Measurements from ENCODE around the gene PLEKHG5.

Gene PLEKHG5

DNA sequence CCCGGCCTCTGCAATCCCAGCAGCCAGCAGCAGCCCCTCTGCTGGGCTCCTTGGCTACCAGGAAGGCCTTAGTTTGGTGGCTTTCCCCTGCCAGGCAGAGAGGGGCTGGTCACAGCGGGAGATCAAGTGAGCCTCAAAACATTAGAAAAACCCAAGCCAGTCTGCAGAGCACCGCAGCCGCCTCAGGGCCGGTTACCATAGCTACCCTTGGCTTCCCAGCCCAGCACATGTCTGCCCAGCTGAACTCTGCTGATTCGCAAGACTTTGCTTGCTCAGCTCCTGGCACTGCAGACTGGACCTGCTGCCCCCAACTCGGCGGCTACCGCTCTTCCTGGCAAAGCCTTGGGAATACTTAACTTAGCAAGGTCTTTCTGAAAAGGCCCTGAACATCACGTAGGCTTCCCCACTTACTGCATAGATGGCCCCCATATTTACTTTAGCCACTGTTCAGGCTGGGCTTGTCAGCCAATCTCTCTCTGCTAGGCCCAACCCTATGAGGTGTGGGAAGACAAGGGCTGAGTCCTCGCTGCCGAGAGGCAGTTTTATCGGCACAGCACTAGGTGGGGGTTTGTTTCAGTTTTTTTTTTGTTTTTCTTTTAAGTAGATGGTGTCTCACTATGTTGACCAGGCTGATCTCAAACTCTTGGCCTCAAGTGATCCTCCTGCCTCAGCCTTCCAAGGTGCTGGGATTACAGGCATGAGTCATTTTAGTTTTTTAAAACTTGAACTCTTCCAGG is 28.6 kb upstream of the PLEKHG5 start:
- Histone ChIP-seq H3K27ac (ENCODE audit: low read depth, low read length) (no peak overlapping the region), H4K20me1 (ENCODE audit: low read depth, low read length) (no peaks in the 10 kb centered on the region), H3K36me3 (ENCODE audit: low read length) (no peaks in the 10 kb centered on the region), H3K4me3 (ENCODE audit: insufficient read depth, low read length, poor library complexity, severe bottlenecking) (no peak overlapping the region), H3F3A (ENCODE audit: insufficient read depth) (no peaks in the 10 kb centered on the region), H2AFZ (ENCODE audit: low read depth, low read length, severe bottlenecking) (no peak overlapping the region), H3K9me3 (ENCODE audit: insufficient read depth, low read length) (no peaks in the 10 kb centered on the region), H3K4me2 (ENCODE audit: low read depth, low read length, poor library complexity, severe bottlenecking) (no peak overlapping the region), H3K9me2 (replicated peaks; ENCODE audit: insufficient read depth, low read length) (no peaks in the 10 kb centered on the region), H3K9ac (ENCODE audit: low read length) (no peak overlapping the region), H3K27me3 (ENCODE audit: low read length) (no peaks in the 10 kb centered on the region), H3K79me2 (ENCODE audit: insufficient read depth, low read length) (no peaks in the 10 kb centered on the region)
- TF ChIP-seq EZH2phosphoT487 (conservative IDR thresholded peaks at IDR 0.05; ENCODE audit: low read length), result no peak
- TF ChIP-seq, protein P1, sequence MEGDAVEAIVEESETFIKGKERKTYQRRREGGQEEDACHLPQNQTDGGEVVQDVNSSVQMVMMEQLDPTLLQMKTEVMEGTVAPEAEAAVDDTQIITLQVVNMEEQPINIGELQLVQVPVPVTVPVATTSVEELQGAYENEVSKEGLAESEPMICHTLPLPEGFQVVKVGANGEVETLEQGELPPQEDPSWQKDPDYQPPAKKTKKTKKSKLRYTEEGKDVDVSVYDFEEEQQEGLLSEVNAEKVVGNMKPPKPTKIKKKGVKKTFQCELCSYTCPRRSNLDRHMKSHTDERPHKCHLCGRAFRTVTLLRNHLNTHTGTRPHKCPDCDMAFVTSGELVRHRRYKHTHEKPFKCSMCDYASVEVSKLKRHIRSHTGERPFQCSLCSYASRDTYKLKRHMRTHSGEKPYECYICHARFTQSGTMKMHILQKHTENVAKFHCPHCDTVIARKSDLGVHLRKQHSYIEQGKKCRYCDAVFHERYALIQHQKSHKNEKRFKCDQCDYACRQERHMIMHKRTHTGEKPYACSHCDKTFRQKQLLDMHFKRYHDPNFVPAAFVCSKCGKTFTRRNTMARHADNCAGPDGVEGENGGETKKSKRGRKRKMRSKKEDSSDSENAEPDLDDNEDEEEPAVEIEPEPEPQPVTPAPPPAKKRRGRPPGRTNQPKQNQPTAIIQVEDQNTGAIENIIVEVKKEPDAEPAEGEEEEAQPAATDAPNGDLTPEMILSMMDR (IDR thresholded peaks at IDR 0.05; ENCODE audit: insufficient read depth, low read length, poor library complexity, severe bottlenecking), result no peak

DNA sequence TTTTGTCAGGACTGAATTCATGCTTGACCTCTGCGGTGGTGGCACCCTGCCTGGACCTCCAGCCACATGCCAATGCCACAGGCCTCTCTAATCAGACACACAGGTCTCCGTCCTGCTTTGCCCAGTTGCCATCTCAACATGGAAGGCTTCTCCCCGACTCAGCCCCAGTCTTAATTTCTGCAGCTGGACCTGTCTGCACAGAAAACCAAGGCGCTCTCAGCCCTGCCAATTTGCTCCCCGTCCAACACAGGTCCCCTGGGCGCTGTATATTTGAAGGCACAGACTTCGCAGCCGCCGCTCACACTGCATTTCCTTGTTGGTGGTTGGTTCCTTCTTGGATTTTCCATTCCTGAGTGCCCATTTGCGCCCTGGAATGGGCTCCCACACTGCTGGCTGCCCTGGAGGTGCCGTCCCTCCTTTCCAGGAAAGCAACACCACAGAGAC is 28.0 kb upstream of the PLEKHG5 start:
- no peak overlapping the region for H3K9ac ChIP-seq (ENCODE audit: low read length)
- TF ChIP-seq, protein P1 (IDR thresholded peaks at IDR 0.05; ENCODE audit: insufficient read depth, low read length, poor library complexity, severe bottlenecking), result no peak
- no peak for TF ChIP-seq EZH2phosphoT487 (conservative IDR thresholded peaks at IDR 0.05; ENCODE audit: low read length)
- no peaks in the 10 kb centered on the region for H3K9me3 ChIP-seq (ENCODE audit: insufficient read depth, low read length)
- H3K27ac ChIP-seq (ENCODE audit: low read depth, low read length), result no peak overlapping the region
- H3K9me2 ChIP-seq (replicated peaks; ENCODE audit: insufficient read depth, low read length), result no peaks in the 10 kb centered on the region
- H3K36me3 ChIP-seq (ENCODE audit: low read length), result no peaks in the 10 kb centered on the region
- H4K20me1 ChIP-seq (ENCODE audit: low read depth, low read length), result no peaks in the 10 kb centered on the region
- no peak overlapping the region for H2AFZ ChIP-seq (ENCODE audit: low read depth, low read length, severe bottlenecking)
- no peak overlapping the region for H3K4me3 ChIP-seq (ENCODE audit: insufficient read depth, low read length, poor library complexity, severe bottlenecking)
- H3F3A ChIP-seq (ENCODE audit: insufficient read depth), result no peaks in the 10 kb centered on the region
- no peaks in the 10 kb centered on the region for H3K79me2 ChIP-seq (ENCODE audit: insufficient read depth, low read length)
- no peak overlapping the region for H3K4me2 ChIP-seq (ENCODE audit: low read depth, low read length, poor library complexity, severe bottlenecking)
- no peaks in the 10 kb centered on the region for H3K27me3 ChIP-seq (ENCODE audit: low read length)

- H4K20me1 ChIP-seq (ENCODE audit: low read depth, low read length), result no peaks in the 10 kb centered on the region
- no peaks in the 10 kb centered on the region for H3K36me3 ChIP-seq (ENCODE audit: low read length)
- H3K4me2 ChIP-seq (ENCODE audit: low read depth, low read length, poor library complexity, severe bottlenecking), result no peak overlapping the region
- no peaks in the 10 kb centered on the region for H3K9me2 ChIP-seq (replicated peaks; ENCODE audit: insufficient read depth, low read length)
- H3K9ac ChIP-seq (ENCODE audit: low read length), result no peak overlapping the region
- H3K79me2 ChIP-seq (ENCODE audit: insufficient read depth, low read length), result no peaks in the 10 kb centered on the region
- no peak overlapping the region for H3K27ac ChIP-seq (ENCODE audit: low read depth, low read length)
- no peak overlapping the region for H3K4me3 ChIP-seq (ENCODE audit: insufficient read depth, low read length, poor library complexity, severe bottlenecking)
- TF ChIP-seq EZH2phosphoT487 (conservative IDR thresholded peaks at IDR 0.05; ENCODE audit: low read length), result no peak
- TF ChIP-seq, protein P1 (IDR thresholded peaks at IDR 0.05; ENCODE audit: insufficient read depth, low read length, poor library complexity, severe bottlenecking), result no peak
- no peak overlapping the region for H2AFZ ChIP-seq (ENCODE audit: low read depth, low read length, severe bottlenecking)
- no peaks in the 10 kb centered on the region for H3K9me3 ChIP-seq (ENCODE audit: insufficient read depth, low read length)
- H3K27me3 ChIP-seq (ENCODE audit: low read length), result no peaks in the 10 kb centered on the region
- no peaks in the 10 kb centered on the region for H3F3A ChIP-seq (ENCODE audit: insufficient read depth)
Observed at GRCh38 chr1:6517435-6517851, 26.0 kb upstream of the PLEKHG5 start.
